H1 (cell line): ENCODE results near the gene LLGL2. TPM values are rescaled to one million over a fixed set of nuclear protein-coding genes. Genes with fewer than 3 reads are reported as not detected.

Experiments
- CTCF ChIA-PET: fragments of 300-600 bp; sonication (Branson Sonifier 250); formaldehyde crosslinking; loops from one replicate; lab custom pipeline; 2021; ENCODE audit not compliant: partially characterized antibody; lab: Charles Lee
- POLR2A ChIA-PET: fragments of 300-600 bp; sonication (Branson Sonifier 250); formaldehyde crosslinking; loops from one replicate; lab custom pipeline; 2021; ENCODE audit warnings: inconsistent platforms; ENCODE audit not compliant: partially characterized antibody; lab: Charles Lee
- DNase-seq, 2 experiments: peaks; one replicate each; pipeline versions ENCODE4 v3.0.0 to v3.0.0-alpha.2; 2010 to 2022; ENCODE audit warnings: low spot score in 2 of 2, low read depth in 1 of 2, mixed read lengths in 1 of 2
- FAIRE-seq: peaks from 2 replicates; lab custom pipeline; 2011; peaks lifted over from hg19 to GRCh38; lab: Jason Lieb, UNC
- H2AFZ ChIP-seq: 2 replicates; pipeline ENCODE4 v1.8.1; 2012; ENCODE audit warnings: low read length, inconsistent platforms
- H2AK5ac ChIP-seq: 2 replicates; pipeline ENCODE4 v1.6.1; 2013; ENCODE audit warnings: low read depth, low read length
- H2BK120ac ChIP-seq: replicated peaks from 2 replicates; pipeline ENCODE3; 2013; ENCODE audit warnings: low read depth, low read length, inconsistent platforms
- H2BK12ac ChIP-seq: 2 replicates; pipeline ENCODE4 v1.6.1; 2013; ENCODE audit warnings: low read depth, low read length
- H2BK15ac ChIP-seq: 2 replicates; pipeline ENCODE4 v1.6.1; 2013; ENCODE audit warnings: low read length
- H2BK20ac ChIP-seq: 2 replicates; pipeline ENCODE4 v1.6.1; 2013; ENCODE audit warnings: low read length
- H2BK5ac ChIP-seq: 2 replicates; pipeline ENCODE4 v1.6.1; 2013; ENCODE audit warnings: low read depth, low read length
- H3K14ac ChIP-seq: 2 replicates; pipeline ENCODE4 v1.6.1; 2013; ENCODE audit warnings: inconsistent platforms; ENCODE audit not compliant: insufficient read length
- H3K18ac ChIP-seq: 2 replicates; pipeline ENCODE4 v1.6.1; 2013; ENCODE audit warnings: low read length; ENCODE audit errors: extremely low read depth
- H3K23ac ChIP-seq: 2 replicates; pipeline ENCODE4 v1.6.1; 2013; ENCODE audit warnings: inconsistent platforms; ENCODE audit not compliant: insufficient read length
- H3K23me2 ChIP-seq: 2 replicates; pipeline ENCODE4 v1.6.1; 2013; ENCODE audit warnings: low read depth, low read length
- H3K27ac ChIP-seq: 2 replicates; pipeline ENCODE4 v1.6.1; 2011; ENCODE audit warnings: low read depth, low read length, inconsistent platforms
- H3K27me3 ChIP-seq, 4 experiments: replicated peaks in 1 of 4; 1 replicate in 1 of 4; 2 replicates in 3 of 4; pipeline versions ENCODE4 v1.6.1 to v1.8.1; 2011 to 2013; ENCODE audit warnings: low read length in 3 of 4, mild to moderate bottlenecking in 3 of 4, inconsistent platforms in 2 of 4, mixed read lengths in 2 of 4, moderate library complexity in 1 of 4; ENCODE audit not compliant: control insufficient read depth in 3 of 4, insufficient read depth in 3 of 4; ENCODE audit errors: extremely low read depth in 1 of 4
- H3K36me3 ChIP-seq, 4 experiments: 2 replicates each; pipeline versions ENCODE4 v1.6.1 to v1.8.1; 2011 to 2013; ENCODE audit warnings: mild to moderate bottlenecking in 4 of 4, low read length in 3 of 4, moderate library complexity in 2 of 4, control low read depth in 1 of 4, inconsistent platforms in 1 of 4; ENCODE audit not compliant: insufficient read depth in 4 of 4, control insufficient read depth in 2 of 4
- H3K4ac ChIP-seq: replicated peaks from 2 replicates; pipeline ENCODE3; 2013; ENCODE audit warnings: low read length, low read depth, mixed read lengths, inconsistent platforms; ENCODE audit not compliant: insufficient read length
- H3K4me1 ChIP-seq, 4 experiments: replicated peaks in 1 of 4; 1 replicate in 1 of 4; 2 replicates in 3 of 4; pipeline versions ENCODE4 v1.6.1 to v1.8.1; 2011 to 2013; ENCODE audit warnings: low read length in 3 of 4, inconsistent platforms in 2 of 4, mixed read lengths in 1 of 4; ENCODE audit not compliant: insufficient read depth in 4 of 4, control insufficient read depth in 3 of 4
- H3K4me2 ChIP-seq, 2 experiments: 2 replicates each; pipeline versions ENCODE4 v1.6.1 to v1.8.1; 2011 to 2013; ENCODE audit warnings: low read depth in 2 of 2, low read length in 2 of 2, control low read depth in 1 of 2, inconsistent platforms in 1 of 2, mild to moderate bottlenecking in 1 of 2; ENCODE audit not compliant: insufficient read depth in 1 of 2
- H3K4me3 ChIP-seq, 4 experiments: fragments of 200-600, 300-600 bp in 1 of 4; sonication (generic), shearing (Covaris generic), sonication (Bioruptor Twin) in 1 of 4; 2 replicates each; pipeline versions ENCODE4 v1.5.1 to v1.8.1; 2011 to 2016; ENCODE audit warnings: low read length in 4 of 4, low read depth in 3 of 4, control low read depth in 2 of 4, inconsistent platforms in 2 of 4, mild to moderate bottlenecking in 2 of 4, mixed read lengths in 1 of 4, moderate library complexity in 1 of 4; ENCODE audit not compliant: insufficient read depth in 2 of 4; ENCODE audit errors: extremely low read depth in 1 of 4
- H3K56ac ChIP-seq: replicated peaks from 2 replicates; pipeline ENCODE3; 2013; ENCODE audit warnings: low read depth, mild to moderate bottlenecking, mixed read lengths, low read length, inconsistent platforms; ENCODE audit not compliant: insufficient read length
- H3K79me1 ChIP-seq: 2 replicates; pipeline ENCODE4 v1.6.1; 2013; ENCODE audit warnings: low read depth, low read length, control low read depth
- H3K79me2 ChIP-seq, 2 experiments: 2 replicates each; pipeline versions ENCODE4 v1.6.1 to v1.8.1; 2012 to 2013; ENCODE audit warnings: low read length in 2 of 2, mild to moderate bottlenecking in 2 of 2, inconsistent platforms in 1 of 2; ENCODE audit not compliant: insufficient read depth in 2 of 2, control insufficient read depth in 1 of 2
- H3K9ac ChIP-seq, 4 experiments: replicated peaks in 1 of 4; 1 replicate in 1 of 4; 2 replicates in 3 of 4; pipeline versions ENCODE4 v1.6.1 to v1.8.1; 2011 to 2013; ENCODE audit warnings: low read depth in 3 of 4, low read length in 3 of 4, control low read depth in 2 of 4, mild to moderate bottlenecking in 2 of 4, moderate library complexity in 2 of 4, inconsistent platforms in 1 of 4; ENCODE audit errors: extremely low read depth in 1 of 4
- H3K9me3 ChIP-seq, 2 experiments: 2 replicates each; pipeline versions ENCODE4 v1.6.1 to v1.8.1; 2012 to 2013; ENCODE audit warnings: mild to moderate bottlenecking in 2 of 2, moderate library complexity in 2 of 2, control low read depth in 1 of 2, inconsistent platforms in 1 of 2, low read depth in 1 of 2, low read length in 1 of 2, mixed read lengths in 1 of 2; ENCODE audit not compliant: insufficient read depth in 2 of 2
- H4K20me1 ChIP-seq, 2 experiments: replicated peaks in 1 of 2; 2 replicates each; pipeline versions ENCODE3 to v1.8.1; 2011 to 2013; ENCODE audit warnings: inconsistent platforms in 2 of 2, low read length in 2 of 2, mild to moderate bottlenecking in 1 of 2; ENCODE audit not compliant: insufficient read depth in 2 of 2, control insufficient read depth in 1 of 2
- H4K5ac ChIP-seq: 2 replicates; pipeline ENCODE4 v1.6.1; 2013; ENCODE audit warnings: low read length, low read depth, mixed read lengths, inconsistent platforms; ENCODE audit not compliant: insufficient read length
- H4K8ac ChIP-seq: 2 replicates; pipeline ENCODE4 v1.8.0; 2013; ENCODE audit warnings: mild to moderate bottlenecking, moderate library complexity, low read length, inconsistent platforms; ENCODE audit not compliant: insufficient read depth; ENCODE audit errors: extremely low read depth
- H4K91ac ChIP-seq: replicated peaks from 2 replicates; pipeline ENCODE3; 2013; ENCODE audit warnings: low read length, mixed read lengths, inconsistent platforms; ENCODE audit not compliant: insufficient read length
- EP300 ChIP-seq, 2 experiments: IDR thresholded peaks; 1 replicate in 1 of 2; 2 replicates in 1 of 2; pipeline ENCODE4 v1.6.1; 2011 to 2012; ENCODE audit warnings: low read depth in 2 of 2, low read length in 2 of 2, mild to moderate bottlenecking in 2 of 2, borderline replicate concordance in 1 of 2, inconsistent platforms in 1 of 2, moderate library complexity in 1 of 2
- KDM5A ChIP-seq: fragments of 200-600 bp; IDR thresholded peaks from 2 replicates; pipeline ENCODE4 v1.7.1; 2012; ENCODE audit warnings: mild to moderate bottlenecking, low read length, inconsistent platforms, mixed read lengths
- POLR2A ChIP-seq, 2 experiments: IDR thresholded peaks; 1 replicate in 1 of 2; 2 replicates in 1 of 2; pipeline ENCODE4 v1.6.1; 2011; ENCODE audit warnings: low read depth in 2 of 2, low read length in 2 of 2, mild to moderate bottlenecking in 2 of 2; ENCODE audit errors: control extremely low read depth in 1 of 2
- RAD21 ChIP-seq, 2 experiments: IDR thresholded peaks in 1 of 2; conservative IDR thresholded peaks in 1 of 2; 2 replicates each; pipeline ENCODE4 v1.6.1; 2011; ENCODE audit warnings: low read depth in 2 of 2, low read length in 2 of 2, improper control_type of control experiment in 1 of 2, inconsistent platforms in 1 of 2, mild to moderate bottlenecking in 1 of 2, moderate library complexity in 1 of 2
- RBBP5 ChIP-seq: IDR thresholded peaks from 2 replicates; pipeline ENCODE4 v1.7.1; 2012; ENCODE audit warnings: low read depth, mild to moderate bottlenecking, inconsistent platforms, low read length, moderate library complexity, borderline replicate concordance
- SIN3A ChIP-seq, 2 experiments: IDR thresholded peaks in 1 of 2; conservative IDR thresholded peaks in 1 of 2; 2 replicates each; pipeline ENCODE4 v1.6.1; 2011 to 2012; ENCODE audit warnings: low read length in 2 of 2, improper control_type of control experiment in 1 of 2, low read depth in 1 of 2, mild to moderate bottlenecking in 1 of 2
- SRF ChIP-seq: IDR thresholded peaks from 2 replicates; pipeline ENCODE4 v1.6.1; 2011; ENCODE audit warnings: mild to moderate bottlenecking, low read depth, low read length, moderate library complexity
- WGBS, 2 experiments: shearing (Covaris generic) in 1 of 2; methylation state at CpG; one replicate each; pipeline versions ENCODE4 v1.1.6 to v1.1.7; 2013 to 2015; ENCODE audit warnings: low lambda C conversion rate in 2 of 2, mixed read lengths in 2 of 2, inconsistent platforms in 1 of 2, low coverage in 1 of 2, missing lambda C conversion rate in 1 of 2; ENCODE audit not compliant: insufficient replicate concordance in 2 of 2, insufficient coverage in 1 of 2, insufficient read length in 1 of 2; ENCODE audit errors: extremely low coverage in 1 of 2, missing lambda C conversion rate in 1 of 2; 5-methylcytosine and 5-hydroxymethylcytosine counted together
- polyA plus RNA-seq, 7 experiments: library from polyadenylated mRNA; depleted of rRNA in 3 of 7; stranded (reverse) in 5 of 7; unstranded in 2 of 7; fragments of >200 nt in 5 of 7; fragments of 200-250 nt in 2 of 7; gene quantifications; 1 replicate in 5 of 7; 2 replicates in 1 of 7; 4 replicates in 1 of 7; pipeline versions ENCODE4 v1.2.1 to v1.2.3, GENCODE V29; 2011 to 2013; ENCODE audit warnings: missing spikeins in 2 of 7, mixed read lengths in 2 of 7
- total RNA-seq: library from RNA; stranded (reverse); fragmentation: NEBNext Ultra II Directional; extraction: Animal tissue kit (Norgen Biotek cat#: 25700); gene quantifications from 2 replicates; pipeline ENCODE4 v1.2.1, GENCODE V29; 2021
- TF ChIP-seq, protein P1 (sequence below), 3 experiments: IDR thresholded peaks; 1 replicate in 2 of 3; 2 replicates in 1 of 3; pipeline versions ENCODE4 v1.5.1 to v1.6.1; 2011; ENCODE audit warnings: low read length in 3 of 3, mild to moderate bottlenecking in 3 of 3, inconsistent platforms in 2 of 3, low read depth in 1 of 3, moderate library complexity in 1 of 3; ENCODE audit not compliant: insufficient read depth in 1 of 3; ENCODE audit errors: control extremely low read depth in 1 of 3

LLGL2 gene
- total and polyA plus RNA-seq, 2 of the 8 experiments (the other 6 are each of a cell fraction or from before 2014, with no cell fraction given) = 64.5 to 77.1 TPM

DNA sequence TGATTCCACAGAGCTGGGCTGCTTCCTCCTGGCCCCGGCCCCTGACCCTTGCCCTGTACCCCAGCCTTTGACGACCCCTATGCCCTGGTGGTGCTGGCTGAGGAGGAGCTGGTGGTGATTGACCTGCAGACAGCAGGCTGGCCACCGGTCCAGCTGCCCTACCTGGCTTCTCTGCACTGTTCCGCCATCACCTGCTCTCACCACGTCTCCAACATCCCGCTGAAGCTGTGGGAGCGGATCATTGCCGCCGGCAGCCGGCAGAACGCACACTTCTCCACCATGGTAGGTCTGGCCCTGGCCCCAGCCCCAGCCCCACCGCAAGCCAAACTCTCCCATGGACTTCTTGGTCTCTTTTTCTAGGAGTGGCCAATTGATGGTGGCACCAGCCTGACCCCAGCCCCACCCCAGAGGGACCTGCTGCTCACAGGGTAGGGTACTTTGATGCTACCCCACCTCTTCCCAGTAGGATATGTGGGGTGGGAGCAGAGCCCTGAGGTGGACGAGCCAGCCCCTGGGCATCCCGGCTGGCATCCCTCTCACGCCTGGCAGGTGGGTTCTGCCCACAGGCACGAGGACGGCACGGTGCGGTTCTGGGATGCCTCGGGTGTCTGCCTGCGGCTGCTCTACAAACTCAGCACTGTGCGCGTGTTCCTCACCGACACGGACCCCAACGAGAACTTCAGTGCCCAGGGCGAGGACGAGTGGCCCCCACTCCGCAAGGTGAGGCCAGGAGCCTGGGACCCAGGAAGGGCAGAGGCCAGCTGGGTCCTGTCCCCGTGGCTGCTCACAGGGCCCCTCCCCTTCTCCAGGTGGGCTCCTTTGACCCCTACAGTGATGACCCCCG lies 43.1 kb downstream of the LLGL2 start:
- Histone ChIP-seq H3K23ac (no peak overlapping the region), H3K9me3 (no peaks in the 10 kb centered on the region), H3K36me3 (peaks cover 0 to 9% (median 7%) of the 10 kb centered on the region in 4 experiments; a peak in 5 of 8 replicates), H2BK12ac (no peak overlapping the region), H2AK5ac (no peak overlapping the region), H2BK20ac (no peak overlapping the region), H2BK120ac (no peak overlapping the region), H3K18ac (no peak overlapping the region), H3K23me2 (no peaks in the 10 kb centered on the region), H3K4ac (no peak overlapping the region), H3K79me1 (no peaks in the 10 kb centered on the region), H4K20me1 (peaks cover 1 to 2% of the 10 kb centered on the region in 2 experiments), H2BK15ac (no peak overlapping the region), H3K14ac (no peak overlapping the region), H3K27ac (no peak overlapping the region), H3K9ac (no peak overlapping the region), H3K79me2 (no peaks in the 10 kb centered on the region), H4K8ac (no peak overlapping the region), H3K27me3 (no peaks in the 10 kb centered on the region), H3K4me1 (no peaks in the 10 kb centered on the region), H2BK5ac (no peak overlapping the region), H3K56ac (no peak overlapping the region), H3K4me2 (no peak overlapping the region), H2AFZ (no peak overlapping the region), H3K4me3 (no peak overlapping the region), H4K91ac (no peak overlapping the region), H4K5ac (no peak overlapping the region)
- 93% methylated on average over 23 of the region's 31 CpGs; no CpG with 5 or more reads in 1 of the 2 experiments for WGBS, 2 experiments
- ChIA-PET POLR2A (interaction anchor here (0.9 kb wide), 1 partner anchor 15 kb away, joined by 3 read pairs; no protein-coding TSS in a partner anchor), CTCF (interaction anchor here (0.7 to 1.0 kb wide), 4 partner anchors 21 to 259 kb away, joined by 3 to 4 read pairs (median 4); no protein-coding TSS in a partner anchor)
- FAIRE-seq = no peak
- no peak for DNase-seq
- TF ChIP-seq, protein P1, sequence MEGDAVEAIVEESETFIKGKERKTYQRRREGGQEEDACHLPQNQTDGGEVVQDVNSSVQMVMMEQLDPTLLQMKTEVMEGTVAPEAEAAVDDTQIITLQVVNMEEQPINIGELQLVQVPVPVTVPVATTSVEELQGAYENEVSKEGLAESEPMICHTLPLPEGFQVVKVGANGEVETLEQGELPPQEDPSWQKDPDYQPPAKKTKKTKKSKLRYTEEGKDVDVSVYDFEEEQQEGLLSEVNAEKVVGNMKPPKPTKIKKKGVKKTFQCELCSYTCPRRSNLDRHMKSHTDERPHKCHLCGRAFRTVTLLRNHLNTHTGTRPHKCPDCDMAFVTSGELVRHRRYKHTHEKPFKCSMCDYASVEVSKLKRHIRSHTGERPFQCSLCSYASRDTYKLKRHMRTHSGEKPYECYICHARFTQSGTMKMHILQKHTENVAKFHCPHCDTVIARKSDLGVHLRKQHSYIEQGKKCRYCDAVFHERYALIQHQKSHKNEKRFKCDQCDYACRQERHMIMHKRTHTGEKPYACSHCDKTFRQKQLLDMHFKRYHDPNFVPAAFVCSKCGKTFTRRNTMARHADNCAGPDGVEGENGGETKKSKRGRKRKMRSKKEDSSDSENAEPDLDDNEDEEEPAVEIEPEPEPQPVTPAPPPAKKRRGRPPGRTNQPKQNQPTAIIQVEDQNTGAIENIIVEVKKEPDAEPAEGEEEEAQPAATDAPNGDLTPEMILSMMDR (IDR thresholded peaks at IDR 0.05; ENCODE audit: control extremely low read depth in 1 of 3, insufficient read depth in 1 of 3, low read depth in 1 of 3, low read length in 3 of 3) = no peak
- TF ChIP-seq RAD21 (IDR thresholded peaks at IDR 0.05 in 1 of 2, conservative IDR thresholded peaks at IDR 0.05 in 1 of 2; ENCODE audit: low read depth in 2 of 2, low read length in 2 of 2) = no peak
- TF ChIP-seq SIN3A (conservative IDR thresholded peaks at IDR 0.05 in 1 of 2, IDR thresholded peaks at IDR 0.05 in 1 of 2; ENCODE audit: low read depth in 1 of 2, low read length in 2 of 2) = no peak
- no peak for TF ChIP-seq EP300 (IDR thresholded peaks at IDR 0.05; ENCODE audit: borderline replicate concordance in 1 of 2, low read depth in 2 of 2, low read length in 2 of 2)
- TF ChIP-seq POLR2A (IDR thresholded peaks at IDR 0.05; ENCODE audit: control extremely low read depth in 1 of 2, low read depth in 2 of 2, low read length in 2 of 2) = no peak
- TF ChIP-seq KDM5A = no peak
- TF ChIP-seq SRF = no peak
- TF ChIP-seq RBBP5 = no peak
